ENCODE results near the gene MYRF.

Gene MYRF

DNA sequence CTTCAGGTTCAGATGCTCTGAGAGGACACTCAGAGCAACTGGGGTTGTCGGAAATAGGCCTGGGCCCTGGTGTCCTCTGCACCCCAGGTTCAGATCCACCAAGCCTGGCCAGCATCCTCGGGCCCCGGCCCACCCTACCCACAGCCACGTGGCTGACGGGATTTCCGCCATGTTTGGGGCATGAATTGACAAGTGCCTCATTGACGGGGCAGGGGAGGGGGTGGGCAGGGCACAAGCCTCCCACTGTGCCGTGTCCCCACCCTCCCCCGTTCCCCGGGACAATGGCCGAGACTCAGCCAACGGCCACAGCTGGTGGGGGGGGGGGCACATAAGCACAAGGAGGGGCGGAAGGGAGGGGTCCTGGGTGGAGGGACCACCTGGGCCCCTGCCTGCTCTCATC lies 8.5 kb downstream of the MYRF start:
- DNase-seq (ENCODE audit: low spot score), result no peak

DNA sequence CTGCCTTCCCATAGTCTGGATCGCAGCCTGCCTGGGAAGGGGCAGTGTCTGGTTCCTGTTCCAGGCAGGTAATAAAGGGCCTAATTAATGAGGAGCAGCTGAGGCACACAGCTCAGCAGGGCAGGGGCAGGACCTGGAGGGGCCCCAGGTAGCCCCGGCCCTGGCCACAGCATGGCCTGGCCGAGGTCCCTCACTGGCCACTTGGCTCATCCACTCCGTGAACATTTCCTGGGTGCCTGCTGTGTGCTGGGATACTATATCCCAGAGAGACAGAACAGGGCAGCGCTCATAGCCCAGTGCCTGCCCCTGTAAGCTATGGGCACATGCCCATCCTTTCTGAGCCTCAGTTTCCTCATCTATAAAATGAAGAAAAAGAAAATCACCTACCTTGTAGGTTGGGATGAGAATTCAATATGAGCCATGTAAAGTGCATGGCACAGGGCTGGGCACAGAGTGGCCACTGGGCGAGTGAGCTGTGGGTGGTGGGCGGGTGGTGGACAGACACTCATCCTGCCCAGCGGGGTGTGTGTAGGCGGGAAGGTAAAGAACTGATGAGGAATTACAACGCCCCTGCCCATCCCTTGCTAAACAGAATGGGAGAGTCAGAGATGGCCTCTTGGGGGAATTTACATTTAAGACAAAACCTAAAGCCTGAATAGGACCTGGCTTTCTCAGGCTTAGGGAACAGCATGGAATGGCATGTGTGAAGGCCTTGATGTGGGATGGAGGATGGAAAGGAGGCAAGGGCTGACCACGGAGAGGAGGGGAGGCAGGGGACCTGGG lies 9.2 kb downstream of the MYRF start:
- no peak for DNase-seq (ENCODE audit: low spot score)

DNA sequence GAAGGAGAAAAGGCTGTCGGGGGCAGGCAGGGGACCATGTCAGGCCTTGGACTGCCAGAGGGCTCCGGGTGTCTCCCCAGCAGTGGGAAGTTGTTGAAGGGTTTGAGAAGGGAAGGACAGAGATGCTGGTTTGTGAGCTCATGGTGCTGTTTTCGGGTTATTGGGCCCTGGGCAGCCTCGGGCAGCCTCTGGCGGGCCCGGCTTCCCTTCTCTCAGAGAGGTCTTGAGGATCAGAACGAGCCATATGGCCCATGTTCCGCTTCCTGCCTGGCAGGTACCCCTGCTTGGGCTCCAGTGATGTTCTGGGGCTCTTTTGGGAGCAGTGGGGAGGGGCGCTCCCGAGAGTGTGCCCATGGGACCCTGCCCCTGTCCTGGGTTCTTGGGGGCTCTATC lies 9.8 kb downstream of the MYRF start:
- DNase-seq (ENCODE audit: low spot score), result no peak

DNA sequence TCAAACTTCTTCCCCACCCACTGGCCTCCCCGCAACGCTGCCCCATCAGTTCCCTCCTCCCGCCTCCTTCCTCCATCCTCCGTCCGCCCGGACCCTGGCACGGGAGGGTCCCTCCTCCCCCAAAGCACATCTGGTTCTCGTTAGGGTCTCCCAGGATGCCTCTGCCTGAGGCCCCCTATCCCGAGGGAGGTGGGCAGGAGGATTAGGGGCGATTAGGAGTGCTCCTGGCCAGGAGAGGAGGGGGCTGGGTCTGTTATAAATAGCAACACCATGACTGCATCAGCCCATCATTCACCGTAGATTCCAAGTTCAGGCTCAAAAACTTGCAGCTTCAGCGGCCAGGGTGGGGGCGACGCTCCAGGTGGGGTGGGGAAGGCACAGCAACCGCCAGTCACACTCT lies 10.4 kb downstream of the MYRF start:
- no peak for DNase-seq (ENCODE audit: low spot score)

DNA sequence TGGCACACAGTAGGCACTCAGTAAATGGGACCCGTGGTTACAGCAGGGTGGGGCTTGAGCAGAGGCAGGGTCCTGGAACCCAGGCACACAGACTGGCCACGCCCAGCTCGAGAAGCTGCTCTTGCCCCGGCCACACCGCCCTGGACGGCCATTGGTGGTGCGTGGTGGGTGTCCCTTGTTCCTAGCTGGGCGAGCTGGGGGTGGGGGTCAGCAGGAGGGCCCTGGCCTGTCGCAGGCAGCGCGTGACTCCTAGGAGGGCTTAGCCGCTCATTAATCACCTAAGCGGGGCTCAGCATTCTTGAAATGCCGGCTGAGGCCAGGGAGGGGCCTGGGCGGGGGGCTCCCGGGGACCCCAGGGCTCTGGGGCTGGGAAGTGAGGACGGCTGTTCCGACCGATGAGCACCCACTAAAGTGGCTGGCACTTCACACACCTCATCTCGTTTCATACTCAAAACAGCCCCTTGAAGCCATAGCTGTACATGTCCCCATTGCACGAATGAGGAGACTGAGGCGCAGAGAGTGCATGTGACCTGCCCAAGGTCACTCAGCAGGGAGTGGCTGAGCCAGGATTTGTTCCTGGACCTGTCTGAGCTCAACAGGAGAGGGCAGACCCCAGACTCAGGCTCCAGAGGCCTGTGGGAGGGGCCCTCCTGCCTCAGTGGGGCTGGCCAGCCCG lies 11.6 kb downstream of the MYRF start:
- no peak for DNase-seq (ENCODE audit: low spot score)

DNA sequence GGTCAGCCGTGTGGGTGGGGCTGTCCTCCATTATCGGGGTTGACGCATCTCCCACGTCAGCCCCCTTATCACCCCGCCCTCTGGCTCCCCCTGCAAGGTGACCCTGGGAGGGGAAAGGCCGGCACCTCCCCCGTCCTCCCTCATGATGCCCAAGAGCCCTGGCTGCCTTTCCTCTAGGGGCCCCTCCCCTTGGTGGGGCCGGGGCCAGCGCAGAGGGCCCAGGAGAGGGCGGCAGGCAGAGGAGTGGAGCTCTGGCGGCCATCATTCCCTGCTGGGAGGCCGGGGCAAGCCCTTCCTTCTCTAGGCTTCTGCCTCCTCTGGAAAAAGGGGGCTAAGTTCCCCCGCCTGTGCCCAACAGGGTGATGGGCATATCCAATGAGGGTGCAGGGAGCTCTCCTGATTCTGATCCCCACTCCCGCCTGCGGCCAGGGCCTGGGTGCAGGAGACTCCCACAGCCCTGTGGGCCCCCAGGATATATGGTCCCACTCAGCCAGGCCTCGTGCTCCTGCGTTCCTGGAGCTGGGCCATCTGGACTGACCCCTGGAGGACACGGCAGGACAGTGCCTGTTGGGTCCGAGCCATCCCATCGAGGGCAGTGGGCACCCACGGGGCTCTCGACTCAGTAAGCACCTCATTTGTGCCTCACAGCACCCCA lies 12.3 kb downstream of the MYRF start:
- DNase-seq (ENCODE audit: low spot score), result no peak

DNA sequence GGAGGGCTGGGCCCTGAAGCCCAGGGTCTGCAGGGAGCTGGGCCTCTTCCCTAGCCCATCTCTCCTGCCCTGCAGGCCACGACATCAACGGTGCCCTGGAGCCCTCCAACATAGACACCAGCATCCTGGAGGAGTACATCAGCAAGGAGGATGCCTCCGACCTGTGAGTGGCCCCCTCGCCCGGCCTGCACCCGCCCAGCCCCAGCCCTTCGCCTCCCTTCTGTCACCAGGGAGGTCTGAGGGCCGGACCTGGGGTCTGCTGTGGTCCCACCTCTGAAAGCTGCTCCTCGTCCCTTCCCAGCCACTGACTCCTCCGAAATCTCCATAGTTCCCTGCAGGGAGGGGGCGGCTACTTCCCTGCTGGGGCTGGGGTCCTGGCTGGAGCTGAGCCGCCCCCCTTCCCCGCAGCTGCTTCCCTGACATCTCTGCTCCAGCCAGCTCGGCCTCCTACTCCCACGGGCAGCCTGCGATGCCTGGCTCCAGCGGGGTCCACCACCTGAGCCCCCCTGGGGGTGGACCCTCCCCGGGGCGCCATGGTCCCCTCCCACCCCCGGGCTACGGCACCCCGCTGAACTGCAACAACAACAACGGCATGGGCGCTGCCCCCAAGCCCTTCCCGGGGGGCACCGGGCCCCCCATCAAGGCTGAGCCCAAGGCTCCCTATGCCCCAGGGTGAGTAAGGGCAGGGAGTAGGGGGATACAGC lies 13.3 kb downstream of the MYRF start:
- no peak for DNase-seq (ENCODE audit: low spot score)

DNA sequence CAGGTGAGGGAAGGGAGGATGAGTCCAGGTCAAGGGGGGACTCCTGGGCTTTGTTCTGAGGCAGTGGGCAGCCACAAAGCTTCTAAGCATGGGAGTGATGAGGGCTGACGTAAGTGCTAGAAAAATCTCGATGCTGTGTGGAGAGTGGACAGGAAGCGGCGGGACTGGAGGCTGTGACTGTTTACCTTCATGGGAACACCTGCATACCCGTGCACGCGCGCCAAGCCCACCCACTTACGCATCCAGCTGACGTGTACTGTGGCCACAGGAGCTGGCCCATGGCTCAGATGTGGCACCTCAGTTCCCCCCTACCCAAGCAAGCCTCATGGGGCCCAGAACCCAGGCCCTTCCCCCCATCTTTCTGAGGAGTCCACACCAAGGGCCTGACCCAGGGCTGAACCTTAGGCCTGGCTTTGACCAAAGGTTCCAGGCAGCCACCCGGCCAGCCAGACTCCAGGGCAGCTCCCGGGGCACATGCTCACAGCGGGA lies 14.0 kb downstream of the MYRF start:
- no peak for DNase-seq (ENCODE audit: low spot score)

DNA sequence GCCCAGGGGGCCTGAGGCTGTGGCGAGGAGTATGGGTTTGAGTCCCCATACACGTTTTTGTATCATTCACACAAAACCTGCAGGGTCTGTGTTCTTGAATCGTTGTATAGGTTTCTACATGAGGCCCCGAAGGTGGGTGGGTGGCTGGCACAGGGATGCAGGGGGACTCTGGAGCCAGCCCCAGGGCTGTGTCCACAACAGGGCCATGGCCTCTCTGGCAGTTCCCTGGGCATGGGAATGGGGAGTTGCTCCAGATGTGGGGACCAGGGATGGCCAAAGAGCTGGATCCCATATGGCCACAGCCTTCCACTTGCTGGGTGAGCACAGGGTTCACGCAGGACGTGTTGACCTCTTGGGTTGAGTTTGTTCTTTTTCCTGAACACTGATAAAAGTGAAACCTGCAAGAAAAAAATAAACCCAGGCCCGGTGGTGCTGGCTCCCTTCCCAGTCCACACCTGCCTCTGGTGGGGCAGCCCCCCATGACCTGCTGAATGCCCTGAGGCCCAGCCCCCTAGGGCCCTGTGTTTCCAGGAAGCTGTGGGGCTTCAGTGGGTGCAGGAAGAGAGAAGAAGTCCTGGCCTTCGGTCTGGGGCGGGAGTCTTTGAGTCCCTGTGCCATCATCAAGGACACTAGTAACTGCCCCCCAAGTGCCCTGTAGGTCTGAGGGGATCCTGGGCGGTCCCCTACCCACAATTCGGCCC lies 16.1 kb downstream of the MYRF start:
- DNase-seq (ENCODE audit: low spot score), result no peak

DNA sequence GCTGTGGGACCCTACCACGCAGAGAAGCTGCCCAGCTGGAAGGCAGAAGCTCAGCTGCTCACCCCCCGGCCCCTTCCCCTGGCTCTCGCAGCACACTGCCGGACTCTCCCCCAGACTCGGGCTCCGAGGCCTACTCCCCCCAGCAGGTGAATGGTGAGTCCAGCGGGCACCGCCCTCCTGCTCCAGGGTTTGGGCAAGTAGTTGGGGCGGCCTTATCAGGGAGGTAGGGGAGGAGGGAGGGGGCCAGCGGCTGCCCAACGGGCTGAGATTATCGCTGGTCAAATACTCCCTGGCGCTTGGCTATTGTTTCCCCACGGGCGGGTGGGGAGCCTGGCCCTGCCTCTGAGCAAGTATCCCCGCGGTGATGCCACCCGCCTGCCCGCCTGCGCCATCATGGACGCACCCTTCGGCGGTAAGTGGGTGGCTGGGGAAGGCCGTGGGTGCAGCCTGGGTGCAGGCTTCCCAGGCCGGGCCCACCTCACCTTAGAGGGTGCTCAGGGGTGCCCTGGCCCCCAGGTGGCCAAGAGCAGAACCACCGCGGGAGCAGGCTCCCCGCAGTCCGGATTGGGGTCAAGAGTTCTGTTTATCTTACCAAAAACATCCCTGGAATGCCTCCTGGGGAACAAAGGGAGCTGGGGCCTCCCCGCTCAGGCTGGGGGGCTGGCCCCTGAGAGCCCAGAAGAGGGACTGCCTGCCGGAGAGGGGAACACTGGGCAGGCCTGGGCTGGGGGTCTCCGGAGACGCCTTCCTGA lies 16.9 kb downstream of the MYRF start:
- no peak for DNase-seq (ENCODE audit: low spot score)

DNA sequence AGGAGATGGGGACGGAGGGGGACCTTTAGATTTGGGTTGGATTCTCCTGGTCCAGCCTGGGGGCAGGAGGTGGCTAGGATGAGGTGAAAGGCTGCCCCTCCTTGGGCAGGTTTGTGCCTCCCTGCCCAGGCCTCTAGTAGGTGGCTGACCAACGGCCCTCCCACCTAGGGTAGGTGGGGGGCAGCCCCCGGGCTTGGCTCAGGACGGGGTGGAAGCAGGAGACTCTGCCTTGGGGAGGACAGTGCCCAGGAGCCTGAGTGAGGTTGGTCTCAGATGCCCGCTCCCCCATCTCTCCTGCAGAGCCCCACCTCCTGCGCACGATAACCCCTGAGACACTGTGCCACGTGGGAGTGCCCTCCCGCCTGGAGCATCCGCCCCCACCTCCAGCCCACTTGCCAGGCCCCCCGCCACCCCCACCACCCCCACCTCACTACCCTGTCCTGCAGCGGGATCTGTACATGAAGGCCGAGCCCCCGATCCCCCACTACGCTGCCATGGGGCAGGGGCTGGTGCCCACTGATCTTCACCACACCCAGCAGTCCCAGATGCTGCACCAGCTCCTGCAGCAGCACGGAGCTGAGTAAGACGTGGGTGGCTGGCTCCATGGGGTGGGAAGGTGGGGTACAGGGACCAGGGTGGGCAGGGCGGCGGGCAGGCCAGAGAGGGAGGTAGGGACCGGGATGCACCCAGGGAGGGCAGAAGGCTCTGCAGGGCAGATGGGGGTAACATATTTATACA lies 17.7 kb downstream of the MYRF start:
- DNase-seq (ENCODE audit: low spot score), result no peak

DNA sequence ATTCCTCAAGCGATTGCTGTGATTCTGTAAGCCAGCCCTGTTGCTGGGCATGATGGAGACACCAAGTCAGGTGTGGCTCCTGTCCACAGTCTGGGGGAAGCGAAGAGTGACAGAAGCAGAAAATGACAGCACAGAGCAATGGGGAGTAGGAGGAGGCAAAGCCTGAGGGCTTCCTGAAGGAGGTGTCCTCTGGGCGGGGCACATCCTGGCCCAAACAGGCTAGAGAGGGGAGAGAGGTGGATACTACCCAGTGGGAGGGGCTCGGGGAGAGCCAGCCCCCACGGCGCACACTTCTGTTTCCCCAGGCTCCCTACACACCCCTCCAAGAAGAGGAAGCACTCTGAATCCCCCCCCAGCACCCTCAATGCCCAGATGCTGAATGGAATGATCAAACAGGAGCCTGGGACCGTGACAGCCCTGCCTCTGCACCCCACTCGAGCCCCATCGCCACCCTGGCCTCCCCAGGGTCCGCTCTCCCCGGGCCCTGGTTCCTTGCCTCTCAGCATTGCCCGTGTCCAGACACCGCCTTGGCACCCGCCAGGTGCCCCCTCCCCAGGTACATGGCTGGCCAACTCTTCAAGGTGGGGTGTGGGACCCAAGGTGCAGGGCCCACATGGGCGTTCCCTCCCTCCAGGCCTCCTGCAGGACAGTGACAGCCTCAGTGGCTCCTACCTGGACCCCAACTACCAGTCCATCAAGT lies 18.9 kb downstream of the MYRF start:
- no peak for DNase-seq (ENCODE audit: low spot score)

DNA sequence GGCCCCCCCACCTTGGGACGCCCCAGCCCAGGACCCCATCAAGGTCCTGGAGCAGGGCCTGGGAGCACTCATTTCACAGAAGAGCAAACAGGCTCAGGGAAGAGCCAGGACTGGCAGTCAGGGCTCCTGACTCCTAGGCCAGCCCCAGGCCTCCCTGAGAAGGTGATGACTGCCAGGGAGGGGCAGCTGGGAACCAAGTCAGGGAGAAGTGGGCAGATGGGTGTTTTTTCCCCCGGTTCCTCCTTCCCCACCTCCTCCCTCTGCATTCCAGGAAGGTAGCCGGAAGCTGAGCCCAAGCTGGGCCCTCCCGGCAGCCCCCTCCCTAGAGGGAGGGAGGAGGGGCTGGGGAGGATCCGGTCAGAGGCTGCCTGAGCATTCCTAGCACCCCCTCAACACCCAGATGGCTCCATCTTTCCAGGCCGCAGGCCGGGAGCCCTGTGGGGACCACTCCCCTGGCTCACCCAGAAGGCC lies 19.6 kb downstream of the MYRF start:
- DNase-seq (ENCODE audit: low spot score), result no peak

DNA sequence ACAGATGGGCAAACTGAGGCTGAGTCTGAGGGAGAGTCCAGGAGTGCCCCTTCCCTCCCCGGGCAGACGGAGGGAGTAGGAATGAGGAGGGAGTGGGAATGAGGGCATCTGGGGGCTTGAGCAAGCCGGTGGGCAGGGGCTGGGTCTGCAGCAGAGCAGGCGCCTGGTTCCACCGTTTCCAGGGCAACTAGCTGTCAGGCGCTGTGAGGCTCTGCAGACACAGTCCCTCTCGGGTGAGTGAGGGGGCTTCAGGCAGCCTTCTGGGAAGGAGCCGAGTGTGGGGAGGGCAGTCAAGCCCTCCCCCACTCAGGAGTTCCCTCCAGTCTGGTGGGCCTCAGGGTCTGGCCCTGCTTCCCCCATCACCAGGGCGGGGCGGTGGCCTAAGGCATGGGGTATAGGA lies 20.9 kb downstream of the MYRF start:
- no peak for DNase-seq (ENCODE audit: low spot score)

DNA sequence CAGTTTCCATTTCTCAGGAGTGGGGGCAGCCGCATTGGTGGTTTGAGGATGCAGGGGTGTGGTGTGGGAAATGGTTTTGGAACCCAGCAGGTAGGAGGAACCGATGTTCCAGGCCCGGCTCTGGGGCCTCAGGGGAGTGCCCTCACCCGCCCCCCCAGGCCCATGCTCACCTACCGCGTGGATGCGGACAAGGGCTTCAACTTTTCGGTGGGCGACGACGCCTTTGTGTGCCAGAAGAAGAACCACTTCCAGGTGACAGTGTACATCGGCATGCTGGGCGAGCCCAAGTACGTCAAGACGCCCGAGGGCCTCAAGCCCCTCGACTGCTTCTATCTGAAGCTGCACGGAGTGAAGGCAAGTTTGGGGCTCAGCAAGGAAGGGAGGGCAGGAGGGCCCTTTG lies 21.4 kb downstream of the MYRF start:
- DNase-seq (ENCODE audit: low spot score), result no peak

DNA sequence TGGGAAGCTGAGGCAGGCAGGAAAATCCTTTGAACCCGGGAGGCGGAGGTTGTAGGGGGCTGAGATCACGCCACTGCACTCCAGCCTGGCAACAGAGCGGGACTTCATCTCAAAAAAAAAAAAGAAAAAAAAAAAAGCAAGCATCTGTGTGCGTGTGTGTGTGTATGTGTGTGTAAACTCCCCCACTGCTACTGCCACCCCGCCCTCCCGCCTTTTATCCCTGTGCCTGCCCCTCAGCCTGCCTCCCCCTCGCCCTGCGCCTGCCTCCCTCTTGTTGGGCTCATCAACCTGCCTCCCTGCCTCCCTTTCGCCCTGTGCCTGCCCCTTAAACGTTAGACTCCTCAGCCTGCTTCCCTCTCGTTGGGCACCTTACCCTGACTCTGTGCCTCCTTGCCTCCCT lies 22.0 kb downstream of the MYRF start:
- no peak for DNase-seq (ENCODE audit: low spot score)

DNA sequence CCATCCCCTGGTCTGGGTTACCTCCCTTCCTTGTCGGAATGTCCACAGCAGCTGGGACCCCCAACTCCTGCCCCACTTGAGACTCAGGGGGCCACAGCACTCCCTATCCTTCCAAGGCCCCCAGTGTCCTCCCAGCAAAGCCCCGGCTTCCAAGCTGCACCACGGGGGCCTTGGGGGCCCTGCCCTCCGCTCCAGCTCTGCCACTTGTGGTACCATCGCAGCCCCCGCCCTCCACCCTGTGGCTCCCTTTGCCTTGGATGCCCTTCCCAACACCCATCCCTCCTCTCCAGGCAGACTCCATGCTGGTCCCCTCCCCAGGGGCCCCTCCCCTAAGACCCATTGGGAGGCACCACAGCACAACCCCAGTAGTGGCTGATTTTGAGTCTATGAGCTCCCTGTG lies 22.7 kb downstream of the MYRF start:
- DNase-seq (ENCODE audit: low spot score), result no peak

DNA sequence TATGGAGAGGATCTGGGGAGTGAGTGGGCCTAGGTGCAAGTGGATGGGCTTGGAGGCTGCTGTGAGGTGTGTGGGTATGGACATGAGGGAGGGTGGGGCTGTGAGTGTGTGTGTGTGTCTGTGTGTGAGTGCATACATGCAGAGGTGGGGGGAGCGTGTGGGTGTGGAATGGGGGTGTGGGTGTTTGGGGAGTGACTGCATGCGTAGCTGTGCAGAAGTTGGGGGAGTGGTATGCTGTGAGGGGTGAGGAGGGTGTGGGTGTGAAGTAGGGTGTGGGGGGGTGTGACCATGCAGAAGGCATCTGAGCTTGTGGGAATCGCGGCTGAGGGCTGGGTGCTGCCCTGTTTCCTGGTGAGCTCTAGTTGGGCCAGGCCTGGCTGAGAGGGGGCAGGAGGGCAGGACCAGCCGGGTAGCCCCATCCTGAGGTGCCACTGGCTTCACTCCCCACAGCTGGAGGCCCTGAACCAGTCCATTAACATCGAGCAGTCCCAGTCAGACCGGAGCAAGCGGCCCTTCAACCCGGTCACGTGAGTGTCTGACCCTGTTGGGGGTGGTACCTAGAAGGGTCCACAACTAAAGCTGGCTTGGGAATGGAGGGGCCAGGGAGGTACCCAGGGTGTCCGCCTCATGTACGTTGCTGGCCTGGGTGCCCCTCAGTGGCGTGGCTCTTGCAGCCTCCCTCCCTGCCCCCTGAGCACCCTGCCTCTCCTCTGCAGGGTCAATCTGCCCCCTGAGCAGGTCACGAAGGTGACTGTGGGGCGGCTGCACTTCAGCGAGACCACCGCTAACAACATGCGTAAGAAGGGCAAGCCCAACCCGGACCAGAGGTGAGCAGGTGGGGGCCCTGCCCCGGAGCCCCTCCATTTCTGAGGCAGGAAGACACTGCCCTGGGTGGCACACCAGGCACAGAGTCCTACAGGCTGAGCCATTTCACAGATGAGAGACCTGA lies 23.4 kb downstream of the MYRF start:
- no peak for DNase-seq (ENCODE audit: low spot score)
